GM18909 (cell line): ENCODE results near the gene KANTR.
"Not testable (repeated sequence)": the region's sequence is repeated elsewhere in the genome, so short reads cannot be mapped to it uniquely, and the experiment has no call there.

Experiments
- ATAC-seq: cut with Tn5 transposase; IDR thresholded peaks from one replicate; pipeline ENCODE4 v1.9.1; 2021; ENCODE audit warnings: mild to moderate bottlenecking; ENCODE audit not compliant: unreplicated experiment, poor library complexity

KANTR gene

DNA sequence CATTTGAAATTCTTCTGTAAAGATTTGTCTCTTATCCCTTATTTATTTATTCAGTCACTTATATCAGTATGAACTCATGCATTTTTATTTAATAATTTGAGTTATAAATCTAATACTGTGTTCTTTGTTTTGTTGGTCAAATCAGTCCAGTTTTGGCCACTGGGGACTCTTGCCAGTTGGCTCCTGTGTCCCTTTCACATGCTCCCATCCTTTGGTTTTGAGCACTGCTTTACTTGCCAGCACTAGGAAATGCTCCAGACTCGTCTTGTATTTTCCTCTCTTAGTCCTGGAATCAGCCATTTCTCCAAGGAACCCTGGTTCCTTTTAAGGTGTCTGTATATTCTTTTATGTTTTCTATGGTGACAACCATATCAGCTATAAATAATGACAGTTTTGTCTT lies 28.1 kb downstream of the KANTR start:
- no peak for ATAC-seq

DNA sequence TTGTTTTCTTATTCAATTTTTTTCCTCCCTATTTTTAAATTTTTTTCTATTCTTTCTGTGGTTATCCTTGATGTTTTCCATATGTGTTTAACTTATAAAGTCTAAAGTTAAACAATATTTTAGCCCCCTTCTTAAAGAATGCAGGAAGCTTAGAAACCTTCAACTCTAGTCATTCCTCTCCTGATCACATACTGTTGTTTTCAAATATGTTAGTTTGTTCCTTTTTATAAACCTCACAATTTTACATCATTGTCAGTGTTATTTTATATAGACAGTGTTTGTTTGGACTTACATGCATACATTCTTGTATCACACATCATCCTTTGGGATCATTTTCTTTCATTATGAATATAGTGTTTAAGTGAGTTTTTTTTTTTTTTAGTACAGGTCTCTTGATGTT lies 31.6 kb downstream of the KANTR start:
- ATAC-seq: no peak

DNA sequence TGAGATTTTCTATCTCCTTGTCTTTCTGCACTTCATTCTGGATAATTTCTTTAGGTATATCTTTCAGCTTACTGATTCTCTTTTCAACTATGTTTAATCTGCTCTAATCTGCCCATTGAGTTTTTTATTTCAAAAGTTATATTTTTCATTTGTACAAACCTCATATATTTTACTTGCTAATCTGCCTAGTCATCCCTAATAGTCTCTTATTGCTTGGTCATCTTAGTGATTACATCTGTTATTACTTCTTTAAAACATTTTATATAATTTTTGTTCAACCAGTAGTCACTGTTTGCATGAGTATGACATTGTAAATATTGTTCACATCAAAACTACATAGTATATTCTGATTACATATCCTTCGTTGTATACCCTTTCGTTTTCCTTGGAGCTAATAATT lies 32.4 kb downstream of the KANTR start:
- ATAC-seq: no peak

DNA sequence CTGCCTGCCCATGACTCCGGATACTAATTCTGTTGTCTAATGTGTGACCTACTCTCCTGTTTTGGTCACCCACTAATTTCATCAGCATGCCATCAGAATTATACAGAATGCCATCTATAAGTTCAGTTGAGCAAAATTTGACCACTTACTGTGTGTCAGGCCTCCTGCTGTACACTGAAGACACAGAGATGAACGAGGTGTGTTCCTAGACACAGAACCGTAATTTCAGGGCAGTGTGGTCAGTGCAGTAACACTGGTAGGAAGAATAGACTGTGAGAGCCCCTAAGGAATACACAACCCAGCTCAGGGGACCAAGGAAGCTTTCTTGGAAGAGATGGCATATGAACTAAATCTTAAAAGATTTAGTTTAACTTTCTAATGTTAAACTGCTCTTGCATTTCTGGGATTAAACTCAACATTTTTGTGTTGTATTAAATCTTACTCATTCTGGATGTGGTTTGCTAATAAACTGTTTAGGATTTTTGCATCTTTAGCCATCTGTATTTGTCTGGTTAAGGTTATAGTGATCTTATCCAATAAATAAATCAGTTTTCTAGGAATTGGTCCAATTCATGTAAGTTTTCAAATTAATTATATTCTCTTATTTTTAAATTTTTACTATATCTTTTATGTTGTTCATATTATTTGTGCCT lies 34.3 kb downstream of the KANTR start:
- ATAC-seq: no peak

DNA sequence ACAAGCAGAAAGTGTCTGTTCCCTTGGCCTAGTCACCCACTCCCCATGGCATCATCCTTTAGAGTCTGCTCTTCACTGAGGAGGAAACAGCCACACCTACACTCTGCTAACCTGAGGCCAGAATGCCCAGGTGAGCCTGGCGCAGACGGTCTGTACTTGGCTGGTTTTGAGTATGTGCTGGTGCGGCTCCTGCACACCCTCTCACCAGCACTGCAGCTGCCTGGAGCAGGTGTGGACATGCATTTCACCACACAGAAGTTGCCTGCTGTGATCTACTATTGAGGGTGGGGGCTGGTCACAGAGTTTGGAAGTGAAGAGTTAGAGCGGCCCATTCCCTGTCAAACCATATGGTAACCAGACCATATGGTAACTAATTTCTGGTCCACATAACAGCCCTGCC lies 39.5 kb downstream of the KANTR start:
- ATAC-seq: no peak

DNA sequence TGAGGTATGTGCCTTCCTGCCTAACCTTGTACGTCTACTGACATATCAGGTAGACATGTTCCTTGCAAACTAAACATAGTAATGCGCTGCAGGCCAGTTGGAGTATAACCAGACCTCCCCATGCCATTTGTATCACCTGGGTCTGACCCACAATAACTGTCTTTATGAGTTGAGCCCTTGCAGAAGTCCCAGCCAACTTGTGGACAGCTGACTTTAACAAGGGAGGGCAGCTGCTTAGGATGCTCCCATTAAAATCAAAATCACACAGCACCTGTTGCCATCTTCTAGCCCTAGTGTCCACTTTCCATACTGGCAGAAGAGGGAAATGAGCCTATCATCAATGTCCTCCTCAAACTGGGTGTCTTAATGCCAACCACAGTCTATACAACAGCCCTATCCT lies 41.6 kb downstream of the KANTR start:
- no peak for ATAC-seq

DNA sequence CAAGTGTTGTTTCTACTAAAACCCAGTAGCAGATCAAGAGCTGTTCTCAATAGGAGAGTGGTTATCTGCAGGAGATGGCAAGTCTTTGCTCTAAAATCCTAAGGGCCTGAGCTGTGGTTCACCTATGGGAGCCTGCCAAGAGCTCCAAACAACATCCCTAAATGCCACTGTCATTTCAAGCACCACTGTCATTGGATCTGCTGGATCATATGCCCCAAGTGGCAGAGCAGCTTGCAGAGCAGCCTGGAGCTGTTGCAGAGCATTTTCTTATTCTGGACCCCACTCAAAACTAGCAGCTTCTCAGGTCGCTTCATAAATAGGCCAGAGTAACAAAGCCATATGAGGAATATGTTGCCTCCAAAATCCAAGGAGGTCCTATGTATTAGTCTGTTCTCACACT lies 59.6 kb downstream of the KANTR start:
- no peak for ATAC-seq

DNA sequence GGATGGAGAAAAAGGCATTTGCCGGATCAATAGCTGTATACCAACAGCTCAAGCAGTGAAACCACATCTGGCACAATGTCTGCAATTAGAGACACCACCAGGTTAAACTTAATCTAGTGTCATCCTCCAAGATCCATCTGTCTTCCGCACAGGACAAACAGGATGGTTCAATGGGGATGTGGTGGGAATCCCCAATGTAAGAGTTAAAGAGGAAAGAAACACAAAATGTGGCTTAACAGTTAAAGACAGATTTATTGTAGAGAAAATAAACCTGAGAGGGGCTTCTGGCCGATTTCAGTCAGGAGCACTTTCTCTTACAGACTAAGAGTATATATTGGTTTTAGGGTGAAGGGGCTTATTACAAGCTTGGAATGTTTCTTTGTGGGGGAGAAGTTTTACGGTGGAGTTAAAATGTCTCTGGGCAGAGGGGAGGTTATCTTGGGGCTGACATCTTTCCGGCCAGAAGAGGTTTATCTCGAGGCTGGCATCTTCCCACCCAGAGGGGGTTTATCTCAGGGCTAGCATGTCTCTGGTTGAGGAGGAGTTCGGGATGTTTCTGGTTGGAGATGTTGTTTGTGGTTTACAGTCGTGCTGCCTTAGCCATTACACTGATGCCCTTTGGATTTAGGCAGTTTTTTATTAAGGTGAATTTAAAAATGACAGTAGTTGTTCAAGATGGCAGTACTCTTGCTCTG lies 61.7 kb downstream of the KANTR start:
- ATAC-seq: no peak

DNA sequence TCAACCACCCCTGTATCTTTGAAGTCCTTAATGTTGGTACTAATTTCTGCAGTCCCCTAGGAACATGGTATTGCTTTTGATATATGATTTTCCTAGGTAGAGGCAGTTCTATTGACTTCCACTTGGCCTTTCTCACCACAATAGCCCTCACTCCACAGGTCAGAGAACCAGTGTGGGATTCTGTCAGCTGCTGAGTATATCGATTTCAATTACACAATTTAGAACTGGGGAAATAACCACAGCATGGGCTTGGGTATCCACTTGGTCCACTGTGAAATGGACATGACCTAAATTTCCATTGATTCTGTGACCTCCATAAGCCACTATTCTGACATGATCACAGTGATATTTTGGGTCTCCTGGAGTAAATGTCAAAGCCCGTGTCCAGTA lies 62.3 kb downstream of the KANTR start:
- ATAC-seq: no peak

DNA sequence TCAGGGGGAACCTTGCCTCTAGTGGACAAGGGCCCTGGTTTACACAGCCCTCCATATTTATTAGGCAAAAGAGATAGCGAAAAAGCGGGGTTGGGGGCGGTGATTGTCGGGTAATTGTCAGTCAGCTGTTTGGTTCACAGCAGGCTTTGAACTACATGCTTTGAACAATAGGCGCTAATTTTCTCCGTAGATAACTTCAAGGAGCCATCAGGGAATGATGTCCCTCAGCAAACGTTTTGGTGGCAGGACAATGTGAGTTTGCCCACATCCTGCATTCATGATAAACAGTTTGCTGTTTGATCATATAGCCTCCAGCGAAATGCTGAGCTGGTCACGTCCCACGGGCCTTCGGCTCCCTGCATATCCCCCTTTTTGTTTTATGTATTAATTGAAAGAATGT lies 65.2 kb downstream of the KANTR start:
- ATAC-seq: no peak

DNA sequence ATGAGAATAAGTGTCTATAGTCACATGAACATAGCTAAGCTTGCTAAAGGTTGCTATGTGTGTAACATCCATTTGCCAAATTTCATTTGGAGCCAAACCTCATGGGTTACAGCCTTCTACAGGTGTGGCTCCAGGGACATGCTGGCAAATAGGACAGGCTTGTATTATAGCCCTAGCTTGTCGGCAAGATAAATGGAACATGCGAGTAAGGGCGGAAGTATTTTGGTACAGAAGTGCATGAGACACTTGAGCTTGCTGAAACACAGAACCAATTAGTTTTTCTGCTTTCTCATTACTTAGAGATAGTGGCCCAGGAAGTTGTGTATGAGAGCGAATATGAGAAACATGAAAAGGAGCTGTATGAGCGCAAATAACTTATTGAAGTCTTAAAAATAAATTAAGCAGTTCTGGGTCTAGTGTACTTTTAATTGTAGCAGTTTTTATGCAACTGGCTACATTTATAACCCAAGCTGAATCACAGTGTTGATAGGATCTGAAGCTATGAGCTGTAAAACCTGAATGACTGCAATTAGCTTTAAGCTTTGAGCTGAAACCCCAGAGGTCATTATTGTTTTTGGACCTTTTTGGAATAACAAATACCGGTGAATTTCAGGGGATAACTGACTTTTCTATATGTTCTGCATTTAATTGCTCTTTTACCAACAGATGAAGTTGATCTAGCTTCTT lies 66.5 kb downstream of the KANTR start:
- ATAC-seq: no peak

DNA sequence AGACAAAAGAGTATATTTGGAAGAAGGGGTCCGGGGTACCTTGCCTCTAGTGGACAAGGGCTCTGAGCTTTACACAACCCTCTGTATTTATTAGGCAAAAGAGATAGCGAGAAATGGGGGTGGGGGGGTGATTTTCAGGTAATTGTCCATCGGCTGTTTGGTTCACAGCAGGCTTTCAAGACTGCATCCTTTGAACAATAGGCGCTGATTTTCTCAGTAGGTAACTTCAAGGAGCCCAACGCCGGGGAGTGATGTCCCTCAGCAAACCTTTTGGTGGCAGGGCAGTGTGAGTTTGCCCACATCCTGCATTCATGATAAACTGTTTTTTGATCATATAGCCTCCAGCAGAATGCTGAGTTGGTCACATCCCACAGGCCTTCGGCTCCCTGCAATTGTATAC lies 69.5 kb downstream of the KANTR start:
- no peak for ATAC-seq

DNA sequence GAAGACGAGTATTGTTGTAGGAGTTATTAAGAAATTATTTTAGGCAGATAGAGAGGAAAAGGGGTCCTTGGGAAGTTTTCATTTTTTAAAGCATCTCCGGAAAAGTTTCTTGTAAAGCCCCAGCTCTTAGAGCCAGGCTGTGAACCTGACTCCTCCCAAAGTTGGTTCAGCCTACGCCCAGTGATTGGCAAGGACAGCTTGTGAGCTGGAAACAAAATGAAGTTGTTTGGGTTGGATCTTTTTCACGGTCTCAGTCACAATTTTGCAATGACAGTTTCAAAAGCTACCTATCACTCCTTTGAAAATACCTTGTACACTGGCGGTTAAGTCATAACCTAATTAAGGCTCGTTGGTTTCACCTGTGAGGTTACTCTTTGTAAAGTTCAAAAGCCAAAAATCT lies 70.6 kb downstream of the KANTR start:
- ATAC-seq: not testable (repeated sequence)

DNA sequence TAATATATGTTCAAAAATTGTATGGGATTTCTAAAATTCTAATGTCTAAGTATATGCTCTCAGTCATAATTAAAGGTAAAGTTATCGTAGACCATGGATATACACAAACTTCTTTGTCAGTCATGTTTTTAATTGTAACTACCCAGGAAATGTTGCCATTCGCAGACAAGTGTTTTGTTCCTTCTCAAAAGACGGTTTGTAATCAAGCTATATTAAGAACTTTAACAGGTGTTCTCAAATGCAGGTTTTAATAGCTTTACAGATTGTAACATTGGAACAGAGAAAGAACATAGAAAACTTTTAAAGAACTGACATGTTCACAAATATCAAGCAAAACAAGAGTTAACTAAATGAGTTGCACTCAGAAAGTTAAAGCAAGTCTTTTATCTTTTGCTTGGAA lies 72.2 kb downstream of the KANTR start:
- ATAC-seq: no peak

DNA sequence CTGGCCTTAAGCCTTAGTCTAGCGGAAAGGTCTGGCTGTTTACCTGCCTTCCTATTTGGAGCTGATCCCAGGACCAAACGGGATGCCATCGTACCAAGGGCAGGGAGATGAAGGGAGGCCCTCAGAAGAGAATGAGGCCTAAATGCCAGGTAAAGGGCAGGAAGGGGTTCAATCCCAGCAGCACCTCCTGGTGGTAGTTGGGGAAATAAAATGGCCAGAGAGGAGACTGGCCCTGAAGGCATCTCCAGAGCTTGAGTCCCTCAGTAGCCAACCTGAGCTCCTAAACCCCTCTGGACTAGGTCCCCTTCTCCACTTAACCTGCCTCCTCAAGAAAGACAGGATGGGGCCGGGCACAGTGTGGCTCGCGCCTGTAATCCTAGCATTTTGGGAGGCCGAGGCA lies 77.4 kb downstream of the KANTR start:
- no peak for ATAC-seq
